Measurements from ENCODE around the gene ARHGAP10.

ARHGAP10 gene

DNA sequence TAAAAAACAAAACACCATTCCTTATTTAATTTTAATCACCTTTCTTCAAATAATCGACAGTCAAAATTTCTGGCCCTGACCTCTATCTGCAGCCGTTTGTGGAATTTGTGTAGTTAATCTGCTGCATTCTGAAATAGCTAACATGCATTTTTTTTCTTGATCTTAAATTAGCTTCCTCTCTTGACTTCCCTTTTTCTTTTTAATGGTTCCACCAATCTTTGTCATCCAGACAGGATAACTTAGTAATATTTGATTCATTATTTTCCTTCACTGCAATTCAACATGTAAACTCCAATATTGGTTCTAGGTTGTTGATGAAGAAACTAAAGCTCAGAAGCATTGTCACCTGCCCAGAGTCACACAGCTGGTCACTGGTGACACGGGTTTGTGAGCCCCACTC lies 77.3 kb downstream of the ARHGAP10 start:
- Histone ChIP-seq H3K27ac (ENCODE audit: low read depth, low read length) (no peak overlapping the region), H3F3A (ENCODE audit: control insufficient read depth, insufficient read depth) (no peaks in the 10 kb centered on the region), H3K4me2 (ENCODE audit: low read length) (no peak overlapping the region), H3K79me2 (ENCODE audit: control insufficient read depth, low read length) (no peaks in the 10 kb centered on the region), H4K20me1 (ENCODE audit: control insufficient read depth, insufficient read depth, low read depth, low read length) (no peaks in the 10 kb centered on the region), H3K4me3 (ENCODE audit: low read length) (no peak overlapping the region), H3K9me3 (ENCODE audit: control insufficient read depth, insufficient read depth, low read length) (no peaks in the 10 kb centered on the region), H3K27me3 (ENCODE audit: control insufficient read depth, low read length) (no peaks in the 10 kb centered on the region), H3K36me3 (ENCODE audit: control insufficient read depth, low read length) (no peaks in the 10 kb centered on the region), H3K9me2 (replicated peaks; ENCODE audit: control insufficient read depth, low read length) (no peaks in the 10 kb centered on the region), H3K4me1 (ENCODE audit: control insufficient read depth, low read length) (peaks cover 11% of the 10 kb centered on the region)
- TF ChIP-seq, protein P1, sequence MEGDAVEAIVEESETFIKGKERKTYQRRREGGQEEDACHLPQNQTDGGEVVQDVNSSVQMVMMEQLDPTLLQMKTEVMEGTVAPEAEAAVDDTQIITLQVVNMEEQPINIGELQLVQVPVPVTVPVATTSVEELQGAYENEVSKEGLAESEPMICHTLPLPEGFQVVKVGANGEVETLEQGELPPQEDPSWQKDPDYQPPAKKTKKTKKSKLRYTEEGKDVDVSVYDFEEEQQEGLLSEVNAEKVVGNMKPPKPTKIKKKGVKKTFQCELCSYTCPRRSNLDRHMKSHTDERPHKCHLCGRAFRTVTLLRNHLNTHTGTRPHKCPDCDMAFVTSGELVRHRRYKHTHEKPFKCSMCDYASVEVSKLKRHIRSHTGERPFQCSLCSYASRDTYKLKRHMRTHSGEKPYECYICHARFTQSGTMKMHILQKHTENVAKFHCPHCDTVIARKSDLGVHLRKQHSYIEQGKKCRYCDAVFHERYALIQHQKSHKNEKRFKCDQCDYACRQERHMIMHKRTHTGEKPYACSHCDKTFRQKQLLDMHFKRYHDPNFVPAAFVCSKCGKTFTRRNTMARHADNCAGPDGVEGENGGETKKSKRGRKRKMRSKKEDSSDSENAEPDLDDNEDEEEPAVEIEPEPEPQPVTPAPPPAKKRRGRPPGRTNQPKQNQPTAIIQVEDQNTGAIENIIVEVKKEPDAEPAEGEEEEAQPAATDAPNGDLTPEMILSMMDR (IDR thresholded peaks at IDR 0.05; ENCODE audit: low read depth, low read length, poor library complexity, severe bottlenecking), result no peak
- no peak for TF ChIP-seq EZH2phosphoT487 (IDR thresholded peaks at IDR 0.05; ENCODE audit: borderline replicate concordance, low read length)

DNA sequence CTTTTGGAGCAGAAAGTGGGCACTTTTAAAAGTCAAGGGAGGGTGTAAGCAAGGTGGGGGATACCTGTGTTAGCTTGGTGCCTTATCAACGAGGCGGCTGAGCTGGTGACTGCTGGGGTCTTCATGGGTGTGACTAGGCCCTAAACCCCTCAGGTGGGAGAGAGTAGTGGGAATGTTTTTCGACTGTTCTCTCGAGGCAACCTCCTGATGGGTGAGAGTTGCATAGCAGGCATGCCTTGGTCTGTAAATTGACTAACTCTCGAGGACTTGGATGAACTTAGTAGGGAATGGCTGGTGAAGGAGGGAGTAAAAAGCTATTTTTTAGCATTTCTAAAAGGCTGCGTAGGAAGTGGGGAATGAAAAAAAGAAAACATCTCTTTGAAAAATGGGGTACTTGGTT lies 80.0 kb downstream of the ARHGAP10 start:
- Histone ChIP-seq H3K4me1 (ENCODE audit: control insufficient read depth, low read length) (peaks cover 11% of the 10 kb centered on the region), H3F3A (ENCODE audit: control insufficient read depth, insufficient read depth) (no peaks in the 10 kb centered on the region), H3K27me3 (ENCODE audit: control insufficient read depth, low read length) (no peaks in the 10 kb centered on the region), H3K4me3 (ENCODE audit: low read length) (no peak overlapping the region), H4K20me1 (ENCODE audit: control insufficient read depth, insufficient read depth, low read depth, low read length) (no peaks in the 10 kb centered on the region), H3K9me2 (replicated peaks; ENCODE audit: control insufficient read depth, low read length) (no peaks in the 10 kb centered on the region), H3K79me2 (ENCODE audit: control insufficient read depth, low read length) (no peaks in the 10 kb centered on the region), H3K36me3 (ENCODE audit: control insufficient read depth, low read length) (no peaks in the 10 kb centered on the region), H3K27ac (ENCODE audit: low read depth, low read length) (no peak overlapping the region), H3K9me3 (ENCODE audit: control insufficient read depth, insufficient read depth, low read length) (no peaks in the 10 kb centered on the region), H3K4me2 (ENCODE audit: low read length) (no peak overlapping the region)
- TF ChIP-seq EZH2phosphoT487 (IDR thresholded peaks at IDR 0.05; ENCODE audit: borderline replicate concordance, low read length), result no peak
- TF ChIP-seq, protein P1 (IDR thresholded peaks at IDR 0.05; ENCODE audit: low read depth, low read length, poor library complexity, severe bottlenecking), result no peak

DNA sequence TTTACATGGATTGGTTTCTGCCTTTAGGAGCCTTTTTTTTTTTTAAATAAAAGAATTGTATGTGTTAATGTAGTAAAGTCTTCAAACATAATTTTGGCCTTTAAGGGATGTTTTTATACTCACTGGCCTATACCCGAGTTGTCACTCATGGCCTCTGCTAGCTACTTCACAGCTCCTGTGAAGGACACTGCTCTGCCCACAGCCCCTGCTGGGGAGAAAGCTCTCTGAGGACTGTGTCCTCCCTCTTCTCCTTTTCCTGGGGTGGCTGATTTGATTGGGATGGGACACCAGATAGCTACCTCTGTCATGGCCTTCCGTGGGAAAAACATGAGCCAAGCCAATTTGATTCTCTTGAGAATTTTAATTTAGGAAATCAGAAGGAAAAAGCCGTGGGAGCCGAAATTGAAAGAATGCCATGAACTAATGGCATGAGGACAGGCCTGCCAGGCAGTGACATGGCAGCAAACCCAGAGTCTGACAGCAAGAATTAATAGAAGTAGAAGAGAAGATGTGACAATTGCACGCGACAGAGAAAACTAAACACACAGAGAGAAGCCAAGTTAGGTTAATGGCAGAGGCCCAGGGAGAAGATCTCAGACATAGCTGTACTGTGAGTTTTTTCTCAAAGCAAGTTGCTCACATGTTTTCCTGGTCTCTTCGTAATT lies 81.4 kb downstream of the ARHGAP10 start:
- H3K27me3 ChIP-seq (ENCODE audit: control insufficient read depth, low read length), result no peaks in the 10 kb centered on the region
- no peak overlapping the region for H3K4me3 ChIP-seq (ENCODE audit: low read length)
- TF ChIP-seq, protein P1 (IDR thresholded peaks at IDR 0.05; ENCODE audit: low read depth, low read length, poor library complexity, severe bottlenecking), result no peak
- no peak for TF ChIP-seq EZH2phosphoT487 (IDR thresholded peaks at IDR 0.05; ENCODE audit: borderline replicate concordance, low read length)
- no peaks in the 10 kb centered on the region for H3K36me3 ChIP-seq (ENCODE audit: control insufficient read depth, low read length)
- H3K4me1 ChIP-seq (ENCODE audit: control insufficient read depth, low read length), result peaks cover 11% of the 10 kb centered on the region
- no peaks in the 10 kb centered on the region for H3K9me2 ChIP-seq (replicated peaks; ENCODE audit: control insufficient read depth, low read length)
- H3K27ac ChIP-seq (ENCODE audit: low read depth, low read length), result no peak overlapping the region
- H3K79me2 ChIP-seq (ENCODE audit: control insufficient read depth, low read length), result no peaks in the 10 kb centered on the region
- no peaks in the 10 kb centered on the region for H3F3A ChIP-seq (ENCODE audit: control insufficient read depth, insufficient read depth)
- no peaks in the 10 kb centered on the region for H3K9me3 ChIP-seq (ENCODE audit: control insufficient read depth, insufficient read depth, low read length)
- no peaks in the 10 kb centered on the region for H4K20me1 ChIP-seq (ENCODE audit: control insufficient read depth, insufficient read depth, low read depth, low read length)
- no peak overlapping the region for H3K4me2 ChIP-seq (ENCODE audit: low read length)
